C4-2B (cell line): Measurements from ENCODE around the gene DNAAF1.

Source experiments
- ZFX ChIP-seq: fragments of 450-650 bp; IDR thresholded peaks from 2 replicates; pipeline ENCODE4 v1.6.1; 2017
- TF ChIP-seq, protein P1 (sequence below): fragments of 450-650 bp; conservative IDR thresholded peaks from 2 replicates; pipeline ENCODE4 v1.5.1; 2017; ENCODE audit warnings: mild to moderate bottlenecking

DNA sequence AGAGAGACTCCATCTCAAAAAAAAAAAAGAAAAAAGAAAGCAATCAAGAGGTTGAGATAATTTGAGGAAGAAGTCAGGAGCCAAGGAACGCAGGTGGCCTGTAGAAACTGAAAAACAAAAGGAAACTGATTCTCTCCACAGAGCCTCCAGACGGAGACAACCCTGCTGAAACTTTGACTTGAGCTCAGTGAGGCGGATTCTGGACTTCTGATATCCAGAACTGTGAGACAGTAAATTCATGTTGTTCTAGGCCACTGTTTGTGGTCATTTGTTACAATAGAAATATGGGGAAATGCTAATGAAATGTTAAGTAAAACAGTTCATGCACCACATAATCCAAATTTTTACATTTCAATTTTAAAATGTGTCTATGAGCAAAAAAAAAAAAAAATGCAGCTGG is 33.6 kb upstream of the DNAAF1 start:
- TF ChIP-seq, protein P1, sequence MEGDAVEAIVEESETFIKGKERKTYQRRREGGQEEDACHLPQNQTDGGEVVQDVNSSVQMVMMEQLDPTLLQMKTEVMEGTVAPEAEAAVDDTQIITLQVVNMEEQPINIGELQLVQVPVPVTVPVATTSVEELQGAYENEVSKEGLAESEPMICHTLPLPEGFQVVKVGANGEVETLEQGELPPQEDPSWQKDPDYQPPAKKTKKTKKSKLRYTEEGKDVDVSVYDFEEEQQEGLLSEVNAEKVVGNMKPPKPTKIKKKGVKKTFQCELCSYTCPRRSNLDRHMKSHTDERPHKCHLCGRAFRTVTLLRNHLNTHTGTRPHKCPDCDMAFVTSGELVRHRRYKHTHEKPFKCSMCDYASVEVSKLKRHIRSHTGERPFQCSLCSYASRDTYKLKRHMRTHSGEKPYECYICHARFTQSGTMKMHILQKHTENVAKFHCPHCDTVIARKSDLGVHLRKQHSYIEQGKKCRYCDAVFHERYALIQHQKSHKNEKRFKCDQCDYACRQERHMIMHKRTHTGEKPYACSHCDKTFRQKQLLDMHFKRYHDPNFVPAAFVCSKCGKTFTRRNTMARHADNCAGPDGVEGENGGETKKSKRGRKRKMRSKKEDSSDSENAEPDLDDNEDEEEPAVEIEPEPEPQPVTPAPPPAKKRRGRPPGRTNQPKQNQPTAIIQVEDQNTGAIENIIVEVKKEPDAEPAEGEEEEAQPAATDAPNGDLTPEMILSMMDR = no peak
- no peak for TF ChIP-seq ZFX
